Measurements from ENCODE around the gene CHCHD3.

DNA sequence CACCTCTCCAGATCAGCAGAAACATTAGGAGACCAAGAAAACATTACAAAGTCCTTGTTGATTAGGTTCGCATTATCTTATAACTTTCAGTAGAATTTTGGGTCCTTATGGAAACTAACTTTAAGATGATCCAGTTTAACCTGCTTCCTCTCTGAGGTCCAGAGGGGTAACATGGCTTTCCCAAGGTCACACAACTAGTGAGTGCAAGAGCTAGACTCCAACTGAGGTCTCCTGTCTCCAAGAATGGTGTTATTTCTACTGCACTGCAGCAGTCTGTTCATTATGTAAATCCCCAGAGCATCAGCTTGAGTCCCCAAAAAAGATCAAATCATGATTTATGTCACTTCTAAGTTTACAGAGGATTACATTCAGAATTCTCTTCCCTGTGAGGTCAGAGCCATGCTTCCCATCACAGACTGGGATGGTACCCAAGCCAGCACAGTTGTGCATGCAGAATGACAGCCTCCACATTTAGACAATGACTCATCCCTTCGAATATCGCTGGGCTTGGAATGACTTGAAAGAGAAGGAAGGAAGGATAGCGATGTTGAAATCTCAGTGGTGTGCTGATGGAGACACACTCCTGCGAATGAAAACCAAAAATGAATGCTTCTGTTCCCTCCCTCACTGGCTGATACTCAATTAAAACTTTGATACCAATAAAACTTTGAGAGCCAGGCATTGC, 342.5 kb downstream of the CHCHD3 start:
- TF ChIP-seq, protein P1, sequence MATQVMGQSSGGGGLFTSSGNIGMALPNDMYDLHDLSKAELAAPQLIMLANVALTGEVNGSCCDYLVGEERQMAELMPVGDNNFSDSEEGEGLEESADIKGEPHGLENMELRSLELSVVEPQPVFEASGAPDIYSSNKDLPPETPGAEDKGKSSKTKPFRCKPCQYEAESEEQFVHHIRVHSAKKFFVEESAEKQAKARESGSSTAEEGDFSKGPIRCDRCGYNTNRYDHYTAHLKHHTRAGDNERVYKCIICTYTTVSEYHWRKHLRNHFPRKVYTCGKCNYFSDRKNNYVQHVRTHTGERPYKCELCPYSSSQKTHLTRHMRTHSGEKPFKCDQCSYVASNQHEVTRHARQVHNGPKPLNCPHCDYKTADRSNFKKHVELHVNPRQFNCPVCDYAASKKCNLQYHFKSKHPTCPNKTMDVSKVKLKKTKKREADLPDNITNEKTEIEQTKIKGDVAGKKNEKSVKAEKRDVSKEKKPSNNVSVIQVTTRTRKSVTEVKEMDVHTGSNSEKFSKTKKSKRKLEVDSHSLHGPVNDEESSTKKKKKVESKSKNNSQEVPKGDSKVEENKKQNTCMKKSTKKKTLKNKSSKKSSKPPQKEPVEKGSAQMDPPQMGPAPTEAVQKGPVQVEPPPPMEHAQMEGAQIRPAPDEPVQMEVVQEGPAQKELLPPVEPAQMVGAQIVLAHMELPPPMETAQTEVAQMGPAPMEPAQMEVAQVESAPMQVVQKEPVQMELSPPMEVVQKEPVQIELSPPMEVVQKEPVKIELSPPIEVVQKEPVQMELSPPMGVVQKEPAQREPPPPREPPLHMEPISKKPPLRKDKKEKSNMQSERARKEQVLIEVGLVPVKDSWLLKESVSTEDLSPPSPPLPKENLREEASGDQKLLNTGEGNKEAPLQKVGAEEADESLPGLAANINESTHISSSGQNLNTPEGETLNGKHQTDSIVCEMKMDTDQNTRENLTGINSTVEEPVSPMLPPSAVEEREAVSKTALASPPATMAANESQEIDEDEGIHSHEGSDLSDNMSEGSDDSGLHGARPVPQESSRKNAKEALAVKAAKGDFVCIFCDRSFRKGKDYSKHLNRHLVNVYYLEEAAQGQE (tag by site-specific recombination; IDR thresholded peaks at IDR 0.05) = no peak
- no peak for TF ChIP-seq ZNF707 (tag by site-specific recombination; IDR thresholded peaks at IDR 0.05)
- TF ChIP-seq, protein P2, sequence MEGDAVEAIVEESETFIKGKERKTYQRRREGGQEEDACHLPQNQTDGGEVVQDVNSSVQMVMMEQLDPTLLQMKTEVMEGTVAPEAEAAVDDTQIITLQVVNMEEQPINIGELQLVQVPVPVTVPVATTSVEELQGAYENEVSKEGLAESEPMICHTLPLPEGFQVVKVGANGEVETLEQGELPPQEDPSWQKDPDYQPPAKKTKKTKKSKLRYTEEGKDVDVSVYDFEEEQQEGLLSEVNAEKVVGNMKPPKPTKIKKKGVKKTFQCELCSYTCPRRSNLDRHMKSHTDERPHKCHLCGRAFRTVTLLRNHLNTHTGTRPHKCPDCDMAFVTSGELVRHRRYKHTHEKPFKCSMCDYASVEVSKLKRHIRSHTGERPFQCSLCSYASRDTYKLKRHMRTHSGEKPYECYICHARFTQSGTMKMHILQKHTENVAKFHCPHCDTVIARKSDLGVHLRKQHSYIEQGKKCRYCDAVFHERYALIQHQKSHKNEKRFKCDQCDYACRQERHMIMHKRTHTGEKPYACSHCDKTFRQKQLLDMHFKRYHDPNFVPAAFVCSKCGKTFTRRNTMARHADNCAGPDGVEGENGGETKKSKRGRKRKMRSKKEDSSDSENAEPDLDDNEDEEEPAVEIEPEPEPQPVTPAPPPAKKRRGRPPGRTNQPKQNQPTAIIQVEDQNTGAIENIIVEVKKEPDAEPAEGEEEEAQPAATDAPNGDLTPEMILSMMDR (tag by site-specific recombination; IDR thresholded peaks at IDR 0.05) = no peak
- no peak for TF ChIP-seq YY1 (tag by site-specific recombination; IDR thresholded peaks at IDR 0.05)
- TF ChIP-seq ZBTB17 (tag by site-specific recombination; IDR thresholded peaks at IDR 0.05) = no peak
- no peak for TF ChIP-seq ZNF175 (tag by site-specific recombination; IDR thresholded peaks at IDR 0.05)
- TF ChIP-seq, protein P3, sequence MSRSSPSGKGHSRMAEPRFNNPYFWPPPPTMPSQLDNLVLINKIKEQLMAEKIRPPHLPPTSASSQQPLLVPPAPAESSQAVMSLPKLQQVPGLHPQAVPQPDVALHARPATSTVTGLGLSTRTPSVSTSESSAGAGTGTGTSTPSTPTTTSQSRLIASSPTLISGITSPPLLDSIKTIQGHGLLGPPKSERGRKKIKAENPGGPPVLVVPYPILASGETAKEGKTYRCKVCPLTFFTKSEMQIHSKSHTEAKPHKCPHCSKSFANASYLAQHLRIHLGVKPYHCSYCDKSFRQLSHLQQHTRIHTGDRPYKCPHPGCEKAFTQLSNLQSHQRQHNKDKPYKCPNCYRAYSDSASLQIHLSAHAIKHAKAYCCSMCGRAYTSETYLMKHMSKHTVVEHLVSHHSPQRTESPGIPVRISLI (tag by site-specific recombination; IDR thresholded peaks at IDR 0.05) = no peak
- TF ChIP-seq ZNF157 (tag by site-specific recombination; IDR thresholded peaks at IDR 0.05) = no peak
- no peak for TF ChIP-seq GFI1B (tag by site-specific recombination; IDR thresholded peaks at IDR 0.05)
- no peak for TF ChIP-seq ZNF747 (tag by site-specific recombination; IDR thresholded peaks at IDR 0.05)
- TF ChIP-seq ZNF596 (tag by site-specific recombination; IDR thresholded peaks at IDR 0.05) = no peak
- no peak for TF ChIP-seq HOXA7 (CRISPR knock-in tag; IDR thresholded peaks at IDR 0.05; ENCODE audit: borderline replicate concordance)
